Right lobe of liver (tissue), 6 donors: ENCODE data around the gene TNFAIP8. TPM values are rescaled to one million over a fixed set of nuclear protein-coding genes. Genes with fewer than 3 reads are reported as not detected.

Experiments
- ATAC-seq, 4 donors: fragments of 200-7000 bp; cut with Tn5 transposase; one replicate each; pipeline ENCODE4 v1.9.1; 2020; ENCODE audit warnings: mild to moderate bottlenecking in 4 of 4, moderate library complexity in 4 of 4
- DNase-seq, 3 donors: peaks; one replicate each; pipeline ENCODE4 v3.0.0-alpha.2; 2020
- H3K27ac ChIP-seq, 3 donors: fragments of 200-600 bp; one replicate each; pipeline ENCODE4 v1.8.0; 2022
- H3K27me3 ChIP-seq, 2 donors: fragments of 200-600 bp; one replicate each; pipeline ENCODE4 v1.8.0; 2022
- H3K36me3 ChIP-seq, 4 donors: fragments of 200-600 bp; sonication (generic) in 1 of 4; one replicate each; pipeline versions ENCODE4 v1.5.1 to v1.8.0; 2017 to 2022; ENCODE audit warnings: control low read depth in 1 of 4
- H3K4me1 ChIP-seq, 4 donors: fragments of 200-600 bp; sonication (generic) in 1 of 4; one replicate each; pipeline versions ENCODE4 v1.5.1 to v1.8.0; 2017 to 2022; ENCODE audit warnings: control low read depth in 1 of 4
- H3K4me3 ChIP-seq, 3 donors: fragments of 200-600 bp; one replicate each; pipeline ENCODE4 v1.8.0; 2022
- H3K9me3 ChIP-seq, 4 donors: fragments of 200-600 bp; sonication (generic) in 1 of 4; one replicate each; pipeline versions ENCODE4 v1.5.1 to v1.8.0; 2017 to 2022; ENCODE audit warnings: control low read depth in 1 of 4
- POLR2A ChIP-seq: fragments of 450-650 bp; IDR thresholded peaks from one replicate; pipeline ENCODE4 v1.6.1; 2017; ENCODE audit warnings: antibody characterized with exemption, mild to moderate bottlenecking
- WGBS: methylation state at CpG from one replicate; pipeline ENCODE4 v1.1.6; 2018; ENCODE audit warnings: low coverage, low lambda C conversion rate; ENCODE audit not compliant: insufficient coverage; ENCODE audit errors: missing lambda C conversion rate; 5-methylcytosine and 5-hydroxymethylcytosine counted together
- intact Hi-C, 2 donors: fragments of 100-400 bp; cut with DNase I; formaldehyde crosslinking; loops; one replicate each; pipeline versions ENCODE4 v1.11.2 to v1.14.1; 2022
- total RNA-seq, 6 experiments: library from RNA; depleted of rRNA in 2 of 6; stranded (reverse); fragments of >200 nt in 2 of 6; fragmentation: NEBNext Ultra II Directional in 3 of 6; extraction: Animal tissue kit (Norgen Biotek cat#: 25700) in 3 of 6; gene quantifications; one replicate each; pipeline versions ENCODE4 v1.1.0 to v1.2.4, GENCODE V29; 2016 to 2023
- TF ChIP-seq, protein P1 (sequence below), 4 donors: fragments of 200-600 bp in 3 of 4; fragments of 450-650 bp in 1 of 4; IDR thresholded peaks; one replicate each; pipeline versions ENCODE4 v1.5.1 to v1.8.0; 2016 to 2022; ENCODE audit warnings: antibody characterized with exemption in 4 of 4, mild to moderate bottlenecking in 2 of 4
- donor health status: DM: no; HTN: yes; CAD: no.
- donor health status: DM: no; HTN: no; CAD: no.
- donor health status: DM: no; HTN: no; CAD: no.
- donor health status: DM: no; HTN: yes; CAD: no.
- donor health status: DM: no; HTN: yes; CAD: no.

TNFAIP8 gene
- total RNA-seq, 6 experiments from 2014 or later, result 2.2 to 26.7 (median 5.4) TPM

DNA sequence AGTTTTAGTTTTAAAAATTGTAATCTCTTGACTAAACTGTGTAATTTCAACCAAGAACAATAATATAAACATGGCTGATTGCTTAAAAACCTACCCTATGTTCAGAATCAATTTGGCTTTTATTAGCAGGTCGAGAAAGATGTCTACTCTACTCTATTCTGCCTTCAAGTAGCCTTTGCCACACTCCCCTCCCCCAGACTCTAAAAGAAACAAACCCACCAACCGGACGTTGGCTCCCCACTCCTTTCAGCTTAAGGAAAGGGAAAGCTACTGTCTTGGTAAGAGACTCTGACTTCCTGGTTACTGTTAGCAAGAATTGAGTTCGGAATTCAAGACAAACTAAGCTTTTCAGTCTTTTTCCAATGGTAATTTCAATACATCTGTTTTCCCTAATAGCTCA lies 46.7 kb downstream of the TNFAIP8 start:
- Histone ChIP-seq H3K4me1 (peaks cover 0 to 16% (median 0%) of the 10 kb centered on the region in 4 donors), H3K27me3 (no peaks in the 10 kb centered on the region), H3K36me3 (no peaks in the 10 kb centered on the region), H3K27ac (no peak overlapping the region), H3K9me3 (no peaks in the 10 kb centered on the region), H3K4me3 (no peak overlapping the region)
- DNase-seq, result no peak
- no peak for ATAC-seq
- 67% methylated on average over 4 of the region's 4 CpGs for WGBS
- intact Hi-C loops, result no loop called here
- TF ChIP-seq, protein P1, sequence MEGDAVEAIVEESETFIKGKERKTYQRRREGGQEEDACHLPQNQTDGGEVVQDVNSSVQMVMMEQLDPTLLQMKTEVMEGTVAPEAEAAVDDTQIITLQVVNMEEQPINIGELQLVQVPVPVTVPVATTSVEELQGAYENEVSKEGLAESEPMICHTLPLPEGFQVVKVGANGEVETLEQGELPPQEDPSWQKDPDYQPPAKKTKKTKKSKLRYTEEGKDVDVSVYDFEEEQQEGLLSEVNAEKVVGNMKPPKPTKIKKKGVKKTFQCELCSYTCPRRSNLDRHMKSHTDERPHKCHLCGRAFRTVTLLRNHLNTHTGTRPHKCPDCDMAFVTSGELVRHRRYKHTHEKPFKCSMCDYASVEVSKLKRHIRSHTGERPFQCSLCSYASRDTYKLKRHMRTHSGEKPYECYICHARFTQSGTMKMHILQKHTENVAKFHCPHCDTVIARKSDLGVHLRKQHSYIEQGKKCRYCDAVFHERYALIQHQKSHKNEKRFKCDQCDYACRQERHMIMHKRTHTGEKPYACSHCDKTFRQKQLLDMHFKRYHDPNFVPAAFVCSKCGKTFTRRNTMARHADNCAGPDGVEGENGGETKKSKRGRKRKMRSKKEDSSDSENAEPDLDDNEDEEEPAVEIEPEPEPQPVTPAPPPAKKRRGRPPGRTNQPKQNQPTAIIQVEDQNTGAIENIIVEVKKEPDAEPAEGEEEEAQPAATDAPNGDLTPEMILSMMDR (IDR thresholded peaks at IDR 0.05), result no peak
- TF ChIP-seq POLR2A, result no peak

- intact Hi-C loops, result no loop called here
- no peak overlapping the region for H3K4me3 ChIP-seq
- peaks cover 0 to 3% (median 0%) of the 10 kb centered on the region in 4 donors for H3K4me1 ChIP-seq
- no peaks in the 10 kb centered on the region for H3K36me3 ChIP-seq
- no peak for TF ChIP-seq POLR2A
- TF ChIP-seq, protein P1 (IDR thresholded peaks at IDR 0.05), result no peak
- H3K27me3 ChIP-seq, result no peaks in the 10 kb centered on the region
- DNase-seq (no peak), ATAC-seq (no peak)
- no peak overlapping the region for H3K27ac ChIP-seq
- no peaks in the 10 kb centered on the region for H3K9me3 ChIP-seq
- WGBS, result 90% methylated on average over 2 of the region's 2 CpGs
These were observed 48.2 kb downstream of the TNFAIP8 start for GRCh38 chr5:119404033-119404432.

GRCh38 chr5:119405419-119405818 lies 49.6 kb downstream of the TNFAIP8 start:
- DNase-seq, result no peak

DNA sequence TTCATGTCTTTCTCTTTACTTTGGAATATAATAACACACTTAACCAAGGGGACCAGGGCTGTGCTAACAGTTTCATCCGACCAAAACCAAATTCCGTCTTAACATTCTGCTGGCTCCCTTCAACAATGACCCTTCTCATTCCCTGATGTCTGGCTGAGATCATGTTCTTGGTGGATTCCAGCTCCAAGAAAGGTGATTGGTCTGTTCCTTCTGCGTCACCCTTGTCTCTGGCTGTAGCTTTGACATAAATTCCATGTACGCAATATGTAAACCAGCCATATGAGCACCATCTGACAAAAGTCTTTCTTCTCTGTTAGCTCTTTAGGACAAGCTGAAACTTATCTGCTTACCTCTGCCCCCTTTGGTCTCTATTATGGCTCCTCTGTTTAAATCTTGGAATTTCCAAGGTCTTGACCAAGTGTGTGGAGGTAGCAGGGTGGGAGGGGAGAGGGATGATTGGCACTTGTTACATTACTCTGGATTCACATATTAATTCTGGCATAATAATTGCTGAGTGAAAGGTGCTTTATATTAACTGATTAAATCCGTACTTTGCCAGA lies 50.8 kb downstream of the TNFAIP8 start:
- no peak overlapping the region for H3K27ac ChIP-seq
- intact Hi-C loops, result no loop called here
- no peak overlapping the region for H3K4me3 ChIP-seq
- ATAC-seq, result no peak
- H3K4me1 ChIP-seq, result peaks cover 0 to 3% (median 0%) of the 10 kb centered on the region in 4 donors
- no peaks in the 10 kb centered on the region for H3K9me3 ChIP-seq
- DNase-seq, result no peak
- H3K27me3 ChIP-seq, result no peaks in the 10 kb centered on the region
- 98% methylated on average over 5 of the region's 5 CpGs for WGBS
- no peak for TF ChIP-seq POLR2A
- TF ChIP-seq, protein P1 (IDR thresholded peaks at IDR 0.05), result no peak
- no peaks in the 10 kb centered on the region for H3K36me3 ChIP-seq

More at GRCh38 chr5:119405419-119405818, 49.6 kb downstream of the TNFAIP8 start:
- TF ChIP-seq, protein P1 (IDR thresholded peaks at IDR 0.05), result no peak
- no peak for TF ChIP-seq POLR2A
- Histone ChIP-seq H3K27ac (no peak overlapping the region), H3K36me3 (no peaks in the 10 kb centered on the region), H3K4me3 (no peak overlapping the region), H3K27me3 (no peaks in the 10 kb centered on the region), H3K9me3 (no peaks in the 10 kb centered on the region), H3K4me1 (no peaks in the 10 kb centered on the region)
- WGBS, result 60% methylated on average over 4 of the region's 4 CpGs
- intact Hi-C loops, result no loop called here
- no peak for ATAC-seq
